D721Med (cell line): ENCODE measurements around the gene ABCD1.
"Not testable (repeated sequence)": the region's sequence is repeated elsewhere in the genome, so short reads cannot be mapped to it uniquely, and the experiment has no call there.

ENCODE experiments used
- DNase-seq: peaks from one replicate; pipeline ENCODE4 v3.0.0; 2011; ENCODE audit warnings: low spot score; ENCODE audit not compliant: insufficient read length
- FAIRE-seq: peaks from 2 replicates; lab custom pipeline; 2011; peaks lifted over from hg19 to GRCh38; lab: Jason Lieb, UNC
- CTCF ChIP-seq: IDR thresholded peaks from 2 replicates; pipeline ENCODE4 v1.5.1; 2012; ENCODE audit warnings: mild to moderate bottlenecking, control low read depth; ENCODE audit not compliant: insufficient read depth; ENCODE audit errors: missing control alignments

Gene ABCD1

DNA sequence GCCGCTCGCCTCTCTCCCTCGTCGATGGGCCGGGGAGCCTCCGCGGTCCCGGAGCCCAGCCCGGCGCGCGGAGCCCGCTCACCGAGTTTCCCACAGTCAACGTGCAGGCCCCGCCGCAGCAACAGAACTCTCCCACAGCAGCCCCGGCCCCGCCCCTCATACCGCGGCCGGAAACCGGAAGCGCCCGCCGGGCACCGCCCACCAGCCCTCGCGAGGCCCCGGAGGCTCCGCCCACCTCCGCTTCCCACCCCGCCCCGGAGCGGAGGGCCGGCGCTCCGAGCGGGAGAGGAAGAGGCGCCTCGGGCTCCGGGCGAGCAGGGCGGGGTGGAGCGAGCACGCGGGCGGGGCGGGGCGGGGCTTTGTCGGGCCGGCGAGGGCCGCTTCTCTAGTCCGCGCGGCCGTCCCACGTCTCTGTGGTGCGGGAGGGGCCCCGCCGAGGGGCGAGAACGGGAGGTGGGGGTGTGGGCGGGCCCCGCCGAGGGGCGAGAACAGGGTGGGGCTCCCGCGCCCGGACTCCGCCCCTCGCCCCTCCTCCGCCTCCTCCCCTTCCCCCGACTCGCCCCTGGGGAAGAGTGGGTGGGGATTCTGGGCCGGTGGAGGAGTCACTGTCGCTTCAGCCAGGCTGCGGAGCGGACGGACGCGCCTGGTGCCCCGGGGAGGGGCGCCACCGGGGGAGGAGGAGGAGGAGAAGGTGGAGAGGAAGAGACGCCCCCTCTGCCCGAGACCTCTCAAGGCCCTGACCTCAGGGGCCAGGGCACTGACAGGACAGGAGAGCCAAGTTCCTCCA is at the start of gene ABCD1, which contains the start of gene BCAP31:
Gene ABCD1 (plus strand): TSS at position 605 of the 787 bp plus-strand sequence. CDS start 411 bp downstream, outside the sequence.
Gene BCAP31 (minus strand): TSS at position 136 of the 787 bp plus-strand sequence. CDS start 1,143 bp downstream, outside the sequence.
- TF ChIP-seq CTCF = no peak
- FAIRE-seq (no peak), DNase-seq (peak; percentile 92)

DNA sequence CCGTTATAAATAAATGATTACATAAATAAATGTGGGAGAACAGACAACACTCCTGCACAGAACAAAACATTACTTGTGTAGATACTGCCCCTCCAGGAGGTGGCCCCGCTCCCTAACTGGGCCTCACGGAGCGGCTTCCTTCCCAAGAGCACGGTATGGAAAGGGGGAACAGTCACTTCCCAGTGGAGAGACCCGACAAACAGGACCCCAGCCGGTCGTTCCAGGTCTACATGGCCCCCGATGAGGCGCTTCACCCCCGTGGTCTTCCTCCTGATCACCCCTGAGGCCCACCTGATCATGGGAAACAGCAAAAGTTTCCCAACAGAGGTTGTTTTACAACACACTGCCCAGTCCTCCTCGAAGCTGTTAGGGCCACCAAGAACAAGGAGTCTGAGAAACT is 43.5 kb upstream of the ABCD1 start:
- DNase-seq = no peak
- no peak for TF ChIP-seq CTCF
- no peak for FAIRE-seq

DNA sequence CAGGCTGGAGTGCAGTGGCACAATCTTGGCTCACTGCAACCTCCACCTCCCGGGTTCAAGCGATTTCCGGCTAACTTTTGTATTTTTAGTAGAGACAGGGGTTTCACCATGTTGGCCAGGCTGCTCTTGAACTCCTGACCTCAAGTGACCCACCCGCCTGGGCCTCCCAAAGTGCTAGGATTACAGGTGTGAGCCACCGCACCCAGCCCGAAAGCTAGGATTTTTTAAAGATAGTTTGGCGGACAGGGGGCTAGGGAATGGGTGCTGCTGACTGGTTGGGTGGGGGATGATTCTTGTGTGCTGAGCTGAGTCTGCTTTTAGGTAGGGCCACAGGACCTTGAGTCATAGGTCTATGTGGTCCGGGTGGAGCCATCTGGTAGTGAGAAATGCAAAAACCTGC is 41.2 kb upstream of the ABCD1 start:
- not testable (repeated sequence) for DNase-seq, FAIRE-seq

- FAIRE-seq (no peak), DNase-seq (no peak)
- TF ChIP-seq CTCF = no peak
Observed at GRCh38 chrX:153684467-153685155, 40.0 kb upstream of the ABCD1 start.

- TF ChIP-seq CTCF = no peak
- FAIRE-seq (no peak), DNase-seq (no peak)
Observed at GRCh38 chrX:153685156-153685536, 39.5 kb upstream of the ABCD1 start.

- TF ChIP-seq CTCF = no peak
- FAIRE-seq (no peak), DNase-seq (no peak)
Observed at GRCh38 chrX:153685751-153686696, 38.6 kb upstream of the ABCD1 start.

GRCh38 chrX:153686711-153687110 is 37.9 kb upstream of the ABCD1 start:
- no peak for FAIRE-seq
- no peak for TF ChIP-seq CTCF
- no peak for DNase-seq
